ENCODE results near the gene DMRTA2.

The DMRTA2 gene

DNA sequence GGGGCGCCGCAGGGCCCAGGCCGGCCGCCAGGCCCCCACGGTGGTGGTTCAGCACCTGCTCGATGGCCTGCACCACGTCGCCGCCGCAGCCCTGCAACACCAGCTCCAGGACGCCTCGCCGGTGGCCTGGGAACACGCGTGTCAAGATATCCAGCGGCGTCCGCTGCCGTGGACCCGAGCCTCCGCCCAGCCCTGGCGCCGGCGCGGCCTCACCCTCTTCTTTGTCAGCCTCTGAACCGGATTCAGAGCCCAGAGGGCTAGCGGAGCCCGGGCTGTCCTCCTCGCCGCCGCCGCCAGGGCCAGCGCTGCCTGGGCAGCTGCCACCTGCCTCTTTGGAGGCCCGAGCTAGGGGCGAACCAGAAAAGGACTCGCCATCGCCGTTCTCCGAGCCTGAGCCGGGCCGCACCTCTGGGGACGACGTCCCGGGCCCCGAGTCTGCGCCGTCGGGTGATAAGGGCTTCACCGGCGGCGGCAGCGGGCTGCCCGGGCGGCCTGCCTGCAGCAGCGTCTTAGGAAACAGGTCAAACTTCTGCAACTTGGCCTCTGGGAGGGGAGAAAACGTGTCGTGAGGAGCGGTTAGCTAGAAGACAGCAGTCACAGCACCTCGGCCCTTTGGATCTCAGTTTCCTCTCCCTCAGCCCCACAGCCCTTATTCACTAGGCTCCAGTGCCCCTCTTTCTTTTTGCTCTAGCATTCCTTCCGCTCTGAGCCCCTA, 3.9 kb downstream of the DMRTA2 start:
- TF ChIP-seq GATA3 (IDR thresholded peaks at IDR 0.05; ENCODE audit: low read depth, low read length) (no peak), GATA2 (IDR thresholded peaks at IDR 0.05; ENCODE audit: low read depth, low read length) (no peak)

DNA sequence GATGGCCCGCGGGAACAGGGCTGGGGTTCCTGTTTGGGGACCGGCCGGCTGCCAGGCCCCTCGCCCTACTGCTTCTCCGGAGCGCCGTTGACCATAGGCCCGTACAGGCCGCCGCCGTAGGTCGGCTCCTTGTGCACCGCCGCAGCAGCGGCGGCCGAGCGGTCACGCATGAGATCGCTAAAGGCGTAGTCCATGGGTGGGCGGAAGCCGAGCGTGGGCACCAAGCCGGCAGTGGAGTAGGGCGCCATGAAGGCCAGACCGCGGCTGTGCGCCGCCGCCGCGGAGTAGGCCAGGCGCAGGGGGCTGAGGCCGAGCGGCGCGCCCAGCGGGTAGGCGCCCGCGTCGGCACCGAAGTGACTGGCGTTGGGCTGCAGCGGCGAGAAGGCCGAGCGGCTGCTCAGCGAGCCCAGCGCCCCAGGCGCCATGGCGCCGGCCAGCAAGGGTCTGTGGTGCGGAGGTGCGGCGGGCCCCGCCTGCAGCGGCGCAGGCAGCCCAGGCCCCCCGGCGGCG, 4.6 kb downstream of the DMRTA2 start:
- TF ChIP-seq GATA2 (IDR thresholded peaks at IDR 0.05; ENCODE audit: low read depth, low read length) (0 out of 2 replicates have a peak, but pooled peaks have one; percentile 6), GATA3 (IDR thresholded peaks at IDR 0.05; ENCODE audit: low read depth, low read length) (no peak)

DNA sequence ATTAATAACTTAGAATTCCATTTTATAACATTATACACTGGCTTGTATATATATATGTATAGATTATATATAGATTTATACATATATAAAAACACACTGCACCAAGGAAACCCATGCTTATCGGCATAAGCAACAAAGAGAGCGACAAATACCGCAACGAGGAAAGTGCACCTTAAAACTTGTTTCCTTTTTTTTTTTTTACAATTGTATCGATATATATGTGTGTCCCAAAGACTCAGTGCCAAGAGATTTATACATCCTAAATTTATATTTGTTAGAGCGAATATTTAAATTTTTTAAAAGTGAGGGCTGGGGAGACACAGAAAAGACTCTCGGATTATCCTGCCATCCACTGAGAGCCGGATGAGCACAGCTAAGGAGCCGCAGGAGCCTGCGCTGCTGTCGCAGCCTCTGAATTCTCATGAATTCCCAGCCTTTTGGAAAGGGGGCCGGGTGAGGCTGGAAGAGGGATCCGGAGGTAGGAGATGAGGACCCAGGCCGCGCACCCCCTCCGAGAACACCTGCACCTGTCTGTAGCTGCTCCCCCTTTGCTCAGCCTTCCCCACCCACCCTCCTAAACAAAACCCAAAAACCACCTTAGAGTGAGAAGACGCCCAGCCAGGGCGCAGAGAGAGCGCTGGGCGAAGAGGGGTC, 5.2 kb downstream of the DMRTA2 start:
- TF ChIP-seq GATA2 (IDR thresholded peaks at IDR 0.05; ENCODE audit: low read depth, low read length) (no peak), GATA3 (IDR thresholded peaks at IDR 0.05; ENCODE audit: low read depth, low read length) (no peak)

DNA sequence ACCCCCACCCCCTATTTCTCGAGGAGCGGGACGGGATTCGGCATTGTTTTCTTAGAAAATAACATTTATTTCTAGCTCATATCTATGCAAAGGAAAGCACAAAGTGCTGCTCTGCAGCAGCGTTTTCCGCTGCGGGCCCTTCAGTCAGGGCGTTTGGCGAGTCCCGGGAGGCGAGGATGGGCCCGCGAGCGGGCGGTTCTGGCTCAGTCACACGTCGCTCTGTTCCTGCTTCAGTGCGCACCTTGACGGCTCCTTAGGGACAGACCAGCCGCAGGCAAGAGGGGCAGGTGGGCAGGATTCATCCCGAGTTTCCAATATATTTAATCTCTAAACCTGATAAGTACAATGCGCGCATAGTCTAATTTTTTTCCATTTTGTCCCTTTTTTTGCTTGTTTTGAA, 5.7 kb downstream of the DMRTA2 start:
- TF ChIP-seq GATA3 (IDR thresholded peaks at IDR 0.05; ENCODE audit: low read depth, low read length), result no peak
- TF ChIP-seq GATA2 (IDR thresholded peaks at IDR 0.05; ENCODE audit: low read depth, low read length), result no peak

DNA sequence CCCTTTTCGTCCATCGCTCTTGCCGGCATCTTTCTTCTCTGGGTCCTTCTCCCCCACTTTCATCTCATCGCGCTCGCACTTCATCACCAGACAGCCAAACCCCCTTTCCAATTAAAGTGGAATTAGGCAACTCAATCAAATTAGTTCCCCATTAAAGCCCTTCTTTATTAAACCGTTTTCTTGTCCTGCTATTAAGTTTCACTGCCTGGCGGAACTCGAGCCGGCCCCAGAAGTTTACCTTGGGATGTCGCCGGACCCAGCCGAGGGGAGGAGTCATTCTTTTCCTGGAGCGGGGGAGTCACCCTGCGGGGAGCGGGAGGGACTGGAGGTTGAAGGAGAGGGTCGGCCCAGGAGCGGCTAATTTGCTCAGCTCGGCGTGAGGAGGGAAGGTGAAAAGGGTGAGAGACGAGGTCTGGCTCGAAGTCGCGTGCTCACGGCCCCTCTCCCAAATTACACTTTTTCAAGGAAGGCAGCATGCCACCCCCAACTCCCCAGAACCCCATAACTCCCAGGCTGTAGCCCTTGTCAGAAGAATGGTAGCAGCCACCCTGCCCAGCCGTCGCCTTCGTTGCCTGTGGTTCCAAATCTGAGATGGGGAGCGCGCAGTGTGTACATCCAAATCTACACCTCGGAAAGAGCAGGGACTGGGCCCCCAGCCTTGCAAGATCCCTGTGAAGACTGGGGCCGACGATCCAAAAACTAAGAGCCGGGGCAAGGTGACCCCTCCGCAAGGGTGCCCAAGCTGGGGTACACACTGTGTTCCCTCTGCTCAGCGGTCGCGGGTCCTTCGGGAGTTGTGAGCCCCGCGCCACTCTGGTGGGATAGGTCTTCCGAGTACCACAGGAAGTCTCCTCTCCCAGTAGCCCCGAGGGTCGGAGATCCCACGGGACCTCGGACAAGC, 6.4 kb downstream of the DMRTA2 start:
- TF ChIP-seq GATA3 (IDR thresholded peaks at IDR 0.05; ENCODE audit: low read depth, low read length) (no peak), GATA2 (IDR thresholded peaks at IDR 0.05; ENCODE audit: low read depth, low read length) (no peak)

DNA sequence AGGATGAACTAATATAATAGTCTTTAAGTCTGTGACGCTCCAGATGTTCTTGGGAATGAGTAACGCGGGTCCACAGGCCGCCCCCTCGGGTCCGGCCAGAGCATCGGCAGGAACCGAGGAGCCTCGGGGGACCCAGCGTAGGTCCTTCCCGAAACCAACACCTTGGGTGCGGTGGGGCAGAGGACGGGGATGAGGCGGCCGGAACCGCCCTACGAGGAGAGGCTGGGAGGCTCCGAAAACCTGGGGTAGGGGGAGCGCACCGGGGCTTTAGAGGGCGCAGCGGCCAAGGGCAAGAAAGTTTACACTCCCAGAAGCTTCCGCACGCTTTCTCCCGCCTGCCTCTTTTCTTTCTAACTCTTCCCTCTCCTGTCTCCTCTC, 7.1 kb downstream of the DMRTA2 start:
- TF ChIP-seq GATA2 (IDR thresholded peaks at IDR 0.05; ENCODE audit: low read depth, low read length) (no peak), GATA3 (IDR thresholded peaks at IDR 0.05; ENCODE audit: low read depth, low read length) (no peak)

DNA sequence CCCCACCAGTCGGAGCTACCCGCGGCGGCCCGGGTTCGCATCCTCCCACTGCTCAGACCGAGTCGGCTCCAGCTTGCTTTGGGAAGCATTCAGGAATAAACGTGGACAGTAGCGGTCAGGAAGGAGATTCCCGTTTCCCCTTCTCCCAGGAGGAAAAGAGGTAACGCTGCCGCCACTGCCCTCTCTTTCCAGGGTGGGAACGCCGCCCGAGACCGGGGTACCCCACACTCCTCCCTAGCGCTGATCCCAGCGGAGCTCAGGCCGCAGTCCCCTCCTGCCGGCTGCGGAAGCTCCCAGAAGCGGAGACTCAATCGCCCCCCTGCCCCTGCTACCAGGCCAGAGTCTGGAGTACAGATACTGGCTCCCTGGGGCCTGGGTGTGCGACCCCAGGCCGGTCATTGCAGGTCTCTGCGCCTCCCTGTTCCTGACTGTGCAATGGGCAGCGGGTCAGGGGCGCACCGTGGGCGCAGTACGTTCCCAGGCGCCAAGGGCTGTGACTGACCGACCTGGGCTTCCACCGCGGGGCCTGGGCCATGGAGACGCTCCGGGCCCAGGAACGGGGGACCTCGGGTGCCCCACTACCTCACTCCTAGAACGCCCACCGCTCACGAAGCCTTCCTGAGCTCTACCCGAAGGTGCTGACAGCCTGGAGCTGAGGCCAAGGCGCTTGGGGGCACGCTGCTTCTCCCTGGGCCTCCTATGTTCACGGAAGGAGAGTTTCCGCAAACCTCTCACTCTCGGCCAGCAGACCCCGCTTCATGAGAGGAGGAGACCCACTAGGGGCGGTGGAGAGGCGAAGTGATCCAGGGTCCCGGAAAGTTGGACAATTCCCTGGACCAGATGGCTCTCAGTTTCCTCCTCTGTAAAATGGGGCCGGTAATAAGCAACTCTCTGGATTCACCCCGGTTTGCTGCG, 7.8 kb downstream of the DMRTA2 start:
- TF ChIP-seq GATA2 (IDR thresholded peaks at IDR 0.05; ENCODE audit: low read depth, low read length), result no peak

DNA sequence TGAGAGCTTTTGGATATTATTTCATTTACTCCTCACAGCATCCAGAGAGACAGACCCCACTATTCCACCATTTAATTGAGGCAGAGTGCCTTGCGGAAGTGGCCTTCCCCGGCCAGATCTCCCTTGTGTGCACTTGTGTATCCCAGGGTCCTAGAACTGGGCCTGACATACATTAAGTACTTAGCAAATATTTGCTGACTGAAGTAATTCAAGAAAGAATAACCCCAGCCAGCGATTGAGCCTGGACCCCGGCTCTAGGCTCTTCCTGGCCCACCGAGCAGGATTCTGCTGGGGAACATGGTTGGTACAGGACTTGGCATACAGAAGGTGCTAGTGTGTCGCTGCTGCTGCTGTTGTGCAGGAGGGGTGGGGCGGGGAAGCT, 8.4 kb downstream of the DMRTA2 start:
- no peak for TF ChIP-seq GATA2 (IDR thresholded peaks at IDR 0.05; ENCODE audit: low read depth, low read length)
- TF ChIP-seq GATA3 (IDR thresholded peaks at IDR 0.05; ENCODE audit: low read depth, low read length), result no peak

DNA sequence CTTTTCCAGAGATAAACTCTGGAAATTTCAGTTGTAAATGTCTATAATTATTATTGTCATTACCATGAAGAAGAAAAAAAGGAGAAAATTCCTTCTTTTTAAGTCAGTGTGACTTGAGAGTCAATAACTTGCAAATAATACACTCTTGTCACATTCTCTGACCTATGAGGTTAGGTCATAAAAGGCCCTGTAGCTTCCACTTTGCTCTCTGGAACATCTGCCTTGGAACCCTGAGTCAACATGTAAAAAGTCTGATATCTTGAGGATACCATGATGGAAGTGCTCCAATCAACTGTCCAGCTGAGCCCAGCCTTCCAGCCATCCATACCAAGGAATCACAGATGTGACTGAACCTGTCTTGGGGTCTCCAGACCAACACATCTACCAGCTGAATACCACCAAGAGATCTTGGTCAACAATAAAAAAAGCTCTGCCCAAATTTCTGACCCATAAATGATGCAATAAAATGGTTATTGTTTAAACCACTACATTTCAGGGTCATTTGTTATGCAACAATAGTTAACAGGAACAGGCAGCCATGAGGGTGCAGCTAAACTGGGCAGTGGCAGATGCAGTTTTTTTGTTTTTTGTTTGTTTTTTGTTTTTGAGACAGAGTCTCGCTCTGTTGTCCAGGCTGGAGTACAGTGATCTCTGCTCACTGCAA, 10.3 kb downstream of the DMRTA2 start:
- TF ChIP-seq GATA2 (IDR thresholded peaks at IDR 0.05; ENCODE audit: low read depth, low read length), result no peak
- TF ChIP-seq GATA3 (IDR thresholded peaks at IDR 0.05; ENCODE audit: low read depth, low read length), result no peak

DNA sequence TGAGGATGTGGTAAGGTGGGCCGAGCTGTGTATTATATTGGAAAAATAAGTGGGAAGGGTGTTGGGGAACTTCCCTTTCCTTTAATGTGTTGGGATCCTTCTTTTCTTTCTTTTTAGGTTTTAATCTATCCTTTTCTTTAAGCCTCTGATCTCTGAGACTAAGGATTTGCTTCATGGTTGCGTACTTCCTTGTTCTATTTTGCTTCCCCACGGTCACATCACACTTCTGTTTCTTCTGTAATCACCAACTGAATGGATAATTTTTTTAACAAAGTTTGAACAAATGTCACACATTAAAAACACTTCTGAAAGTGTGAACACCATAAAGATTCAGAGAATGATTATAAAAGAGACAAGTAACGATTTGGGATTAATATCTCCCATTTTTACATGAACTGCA, 17.4 kb downstream of the DMRTA2 start:
- no peak for TF ChIP-seq GATA3 (IDR thresholded peaks at IDR 0.05; ENCODE audit: low read depth, low read length)

DNA sequence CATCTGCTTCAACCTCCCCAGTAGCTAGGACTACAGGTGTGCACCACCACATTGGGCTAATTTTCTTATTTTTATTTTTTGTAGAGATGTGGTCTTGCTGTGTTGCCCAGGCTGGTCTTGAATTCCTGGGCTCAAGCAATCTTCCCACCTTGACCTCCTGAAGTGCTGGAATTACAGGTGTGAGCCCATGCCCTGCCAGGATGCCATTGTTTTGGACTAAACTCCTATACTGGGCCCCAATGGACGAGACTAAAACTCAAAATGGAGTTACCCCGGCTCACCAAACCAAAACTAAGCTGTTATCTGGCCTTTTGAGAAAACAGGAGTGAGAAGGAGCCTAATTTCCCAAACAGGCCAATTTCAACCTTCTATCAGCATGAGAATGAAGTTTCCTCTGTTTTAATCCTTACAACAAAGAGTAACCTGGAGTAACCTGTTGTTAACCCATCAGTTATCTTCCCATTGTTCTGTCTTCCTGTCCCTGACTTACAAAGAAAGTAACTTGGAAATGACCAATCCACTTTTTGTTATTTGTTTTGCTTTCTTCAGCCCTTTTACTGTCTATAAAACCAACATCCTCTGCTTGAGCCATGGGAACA, 29.6 kb downstream of the DMRTA2 start:
- TF ChIP-seq GATA3 (IDR thresholded peaks at IDR 0.05; ENCODE audit: low read depth, low read length), result no peak
- no peak for TF ChIP-seq GATA2 (IDR thresholded peaks at IDR 0.05; ENCODE audit: low read depth, low read length)

DNA sequence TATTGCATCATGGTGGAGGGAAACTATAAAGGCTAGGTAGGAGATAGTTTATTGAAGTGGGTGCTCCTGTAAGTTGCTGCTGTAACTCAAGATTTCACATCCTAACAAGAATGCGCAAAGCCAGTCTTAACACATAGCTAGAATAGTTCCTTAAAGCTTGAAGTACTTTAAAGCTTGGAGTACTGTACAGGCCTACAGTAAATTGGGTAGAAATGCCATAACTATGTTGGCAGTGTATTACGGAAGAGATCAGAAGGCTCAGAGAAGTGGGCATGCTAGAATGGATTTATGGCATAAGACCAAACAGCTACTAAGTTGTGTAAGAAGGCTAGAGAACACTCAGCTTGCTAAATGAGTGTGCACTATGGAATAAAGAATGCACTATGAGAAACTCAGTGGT, 44.5 kb downstream of the DMRTA2 start:
- TF ChIP-seq GATA3 (IDR thresholded peaks at IDR 0.05; ENCODE audit: low read depth, low read length), result no peak
- TF ChIP-seq GATA2 (IDR thresholded peaks at IDR 0.05; ENCODE audit: low read depth, low read length), result no peak

DNA sequence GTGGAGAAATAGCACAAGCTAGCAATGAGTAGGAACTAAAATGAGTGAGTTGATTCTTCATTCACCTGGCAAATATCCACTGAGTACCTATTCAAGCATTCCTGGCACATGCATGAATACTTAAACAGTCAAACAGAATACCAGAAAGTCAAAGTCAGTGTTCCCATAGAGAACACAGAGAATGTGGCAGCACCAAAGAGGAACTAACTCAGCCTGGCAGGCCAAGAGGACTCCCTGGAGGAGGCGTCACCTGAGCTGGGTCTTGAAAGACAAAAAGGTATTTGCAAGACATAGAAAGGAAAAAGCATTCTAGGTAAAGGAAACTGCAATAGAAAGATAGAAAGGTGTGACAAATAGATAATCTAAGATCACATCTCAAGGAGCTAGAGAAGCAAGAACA, 49.7 kb downstream of the DMRTA2 start:
- TF ChIP-seq GATA3 (IDR thresholded peaks at IDR 0.05; ENCODE audit: low read depth, low read length), result no peak
- TF ChIP-seq GATA2 (IDR thresholded peaks at IDR 0.05; ENCODE audit: low read depth, low read length), result no peak

All from SH-SY5Y (cell line).